ENCODE results near the gene ZNF764. TPM values are rescaled to one million over a fixed set of nuclear protein-coding genes. Genes with fewer than 3 reads are reported as not detected.

The ZNF764 gene
- total and polyA plus RNA-seq, 4 donors, result 1.6 to 6.8 (median 4.2) TPM

- H3K9me3 ChIP-seq (ENCODE audit: control insufficient read depth in 4 of 4, low read length in 3 of 4), result no peaks in the 10 kb centered on the region
- no peak for DNase-seq (ENCODE audit: low spot score)
- no peak overlapping the region for H3K4me3 ChIP-seq (ENCODE audit: low read depth in 1 of 3, low read length in 3 of 3)
- 66% methylated on average over 4 of the region's 4 CpGs for WGBS
- no peaks in the 10 kb centered on the region for H3K27me3 ChIP-seq (ENCODE audit: control insufficient read depth in 4 of 4, insufficient read depth in 4 of 4, low read length in 3 of 4)
- no peak overlapping the region for H3K9ac ChIP-seq (ENCODE audit: low read depth in 1 of 2, low read length in 2 of 2)
- H3K4me1 ChIP-seq (ENCODE audit: control insufficient read depth in 4 of 4, insufficient read depth in 4 of 4, low read length in 3 of 4), result no peaks in the 10 kb centered on the region
- TF ChIP-seq NR2F2 (IDR thresholded peaks at IDR 0.05) (no peak), SP1 (IDR thresholded peaks at IDR 0.05) (no peak), HNF4A (conservative IDR thresholded peaks at IDR 0.05) (no peak), GABPA (IDR thresholded peaks at IDR 0.05 in 1 of 2, conservative IDR thresholded peaks at IDR 0.05 in 1 of 2) (no peak), FOXA2 (IDR thresholded peaks at IDR 0.05) (no peak)
- TF ChIP-seq, protein P1, sequence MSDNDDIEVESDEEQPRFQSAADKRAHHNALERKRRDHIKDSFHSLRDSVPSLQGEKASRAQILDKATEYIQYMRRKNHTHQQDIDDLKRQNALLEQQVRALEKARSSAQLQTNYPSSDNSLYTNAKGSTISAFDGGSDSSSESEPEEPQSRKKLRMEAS (IDR thresholded peaks at IDR 0.05), result no peak
- TF ChIP-seq, protein P2, sequence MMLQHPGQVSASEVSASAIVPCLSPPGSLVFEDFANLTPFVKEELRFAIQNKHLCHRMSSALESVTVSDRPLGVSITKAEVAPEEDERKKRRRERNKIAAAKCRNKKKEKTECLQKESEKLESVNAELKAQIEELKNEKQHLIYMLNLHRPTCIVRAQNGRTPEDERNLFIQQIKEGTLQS (IDR thresholded peaks at IDR 0.05), result no peak
- H3K36me3 ChIP-seq (ENCODE audit: control insufficient read depth in 4 of 4, insufficient read depth in 3 of 4, low read depth in 1 of 4, low read length in 3 of 4), result peaks cover 0 to 32% (median 27%) of the 10 kb centered on the region in 4 donors
- H3K27ac ChIP-seq (ENCODE audit: low read depth in 1 of 2, low read length in 2 of 2), result no peak overlapping the region
Observed at GRCh38 chr16:30509081-30509765, 49.0 kb downstream of the ZNF764 start.

Small RNA genes within 50 kb of the gene (small RNA-seq; reads per million reads assigned to genes)
- gene AC093249.4 (not detected), gene MIR4518 (0.09 reads per million)

Other genes starting within 250 kb of the ZNF764 start
- gene CD2BP2, start 203.1 kb downstream of the ZNF764 start, total RNA-seq, result 10 to 100 TPM; 10.0 TPM
- gene CD2BP2, start 203.1 kb downstream of the ZNF764 start, polyA plus RNA-seq, result 10 to 100 TPM; 13.4 to 15.4 TPM
- gene TBC1D10B, start 187.9 kb downstream of the ZNF764 start, total RNA-seq, result 10 to 100 TPM; 16.1 to 16.5 TPM
- 1 to 10 TPM; 3.6 to 9.2 TPM for gene TBC1D10B, start 187.9 kb downstream of the ZNF764 start, polyA plus RNA-seq
- gene MYL11, start 183.6 kb downstream of the ZNF764 start, total RNA-seq, result under 1 TPM in 1 of 2 donors, not detected in 1; 0.70 TPM
- gene MYL11, start 183.6 kb downstream of the ZNF764 start, polyA plus RNA-seq, result not detected
- gene SEPTIN1, start 175.8 kb downstream of the ZNF764 start, total RNA-seq, result 1 to 10 TPM in 1 of 2 donors, under 1 TPM in 1; 0.42 to 1.0 TPM
- 1 to 10 TPM; 1.4 to 2.8 TPM for gene SEPTIN1, start 175.8 kb downstream of the ZNF764 start, polyA plus RNA-seq
- gene ZNF48, start 163.0 kb downstream of the ZNF764 start, total RNA-seq, result 1 to 10 TPM; 3.2 to 4.7 TPM
- 1 to 10 TPM; 2.3 to 3.0 TPM for gene ZNF48, start 163.0 kb downstream of the ZNF764 start, polyA plus RNA-seq
- 1 to 10 TPM; 2.6 to 8.0 TPM for gene ZNF771, start 150.8 kb downstream of the ZNF764 start, total RNA-seq
- gene ZNF771, start 150.8 kb downstream of the ZNF764 start, polyA plus RNA-seq, result 1 to 10 TPM; 5.2 to 5.3 TPM
- 10 to 100 TPM in 1 of 2 donors, 1 to 10 TPM in 1; 6.0 to 12.0 TPM for gene DCTPP1, start 128.3 kb downstream of the ZNF764 start, total RNA-seq
- 10 to 100 TPM; 18.1 to 18.8 TPM for gene DCTPP1, start 128.3 kb downstream of the ZNF764 start, polyA plus RNA-seq
- gene SEPHS2, start 112.5 kb downstream of the ZNF764 start, total RNA-seq, result 100 to 1,000 TPM in 1 of 2 donors, 10 to 100 TPM in 1; 50.1 to 122 TPM
- gene SEPHS2, start 112.5 kb downstream of the ZNF764 start, polyA plus RNA-seq, result 100 to 1,000 TPM; 143 to 241 TPM
- gene ITGAL, start 85.6 kb downstream of the ZNF764 start, total RNA-seq, result 10 to 100 TPM in 1 of 2 donors, 1 to 10 TPM in 1; 9.4 to 11.8 TPM
- 1 to 10 TPM; 4.3 to 4.4 TPM for gene ITGAL, start 85.6 kb downstream of the ZNF764 start, polyA plus RNA-seq
- gene ZNF768, start 31.8 kb downstream of the ZNF764 start, total RNA-seq, result 10 to 100 TPM in 1 of 2 donors, 1 to 10 TPM in 1; 8.9 to 12.8 TPM
- 10 to 100 TPM in 1 of 2 donors, 1 to 10 TPM in 1; 2.2 to 16.9 TPM for gene ZNF768, start 31.8 kb downstream of the ZNF764 start, polyA plus RNA-seq
- 10 to 100 TPM in 1 of 2 donors, 1 to 10 TPM in 1; 6.9 to 10.5 TPM for gene ZNF747, start 23.5 kb downstream of the ZNF764 start, total RNA-seq
- 1 to 10 TPM; 3.8 to 6.2 TPM for gene ZNF747, start 23.5 kb downstream of the ZNF764 start, polyA plus RNA-seq
- gene ZNF688, start 13.3 kb upstream of the ZNF764 start, total RNA-seq, result 1 to 10 TPM; 3.4 to 3.7 TPM
- gene ZNF688, start 13.3 kb upstream of the ZNF764 start, polyA plus RNA-seq, result 1 to 10 TPM; 5.8 to 8.9 TPM
- 1 to 10 TPM; 4.5 to 5.9 TPM for gene ZNF785, start 27.3 kb upstream of the ZNF764 start, total RNA-seq
- 1 to 10 TPM; 1.8 to 2.0 TPM for gene ZNF785, start 27.3 kb upstream of the ZNF764 start, polyA plus RNA-seq
- gene ZNF689, start 52.0 kb upstream of the ZNF764 start, total RNA-seq, result 1 to 10 TPM; 4.6 to 5.8 TPM
- 1 to 10 TPM; 2.6 to 4.0 TPM for gene ZNF689, start 52.0 kb upstream of the ZNF764 start, polyA plus RNA-seq
- gene PRR14, start 92.6 kb upstream of the ZNF764 start, total RNA-seq, result 1 to 10 TPM; 7.5 to 9.1 TPM
- gene PRR14, start 92.6 kb upstream of the ZNF764 start, polyA plus RNA-seq, result 10 to 100 TPM in 1 of 2 donors, 1 to 10 TPM in 1; 8.6 to 13.5 TPM
- gene FBRS, start 100.1 kb upstream of the ZNF764 start, total RNA-seq, result 10 to 100 TPM in 1 of 2 donors, 1 to 10 TPM in 1; 7.3 to 15.1 TPM
- gene FBRS, start 100.1 kb upstream of the ZNF764 start, polyA plus RNA-seq, result 10 to 100 TPM in 1 of 2 donors, 1 to 10 TPM in 1; 4.1 to 15.5 TPM
- 10 to 100 TPM; 26.8 to 27.7 TPM for gene SRCAP, start 140.8 kb upstream of the ZNF764 start, total RNA-seq
- 1 to 10 TPM; 7.6 to 8.7 TPM for gene SRCAP, start 140.8 kb upstream of the ZNF764 start, polyA plus RNA-seq
- gene PHKG2, start 190.1 kb upstream of the ZNF764 start, total RNA-seq, result 10 to 100 TPM in 1 of 2 donors, 1 to 10 TPM in 1; 9.2 to 16.3 TPM
- 10 to 100 TPM; 19.5 to 21.2 TPM for gene PHKG2, start 190.1 kb upstream of the ZNF764 start, polyA plus RNA-seq
- gene CFAP119, start 203.7 kb upstream of the ZNF764 start, total RNA-seq, result 1 to 10 TPM in 1 of 2 donors, under 1 TPM in 1; 0.33 to 2.7 TPM
- 1 to 10 TPM in 1 of 2 donors, under 1 TPM in 1; 0.82 to 1.6 TPM for gene CFAP119, start 203.7 kb upstream of the ZNF764 start, polyA plus RNA-seq
- 10 to 100 TPM; 41.0 to 55.4 TPM for gene RNF40, start 203.9 kb upstream of the ZNF764 start, total RNA-seq
- 10 to 100 TPM; 25.9 to 27.1 TPM for gene RNF40, start 203.9 kb upstream of the ZNF764 start, polyA plus RNA-seq
- gene ZNF629, start 228.8 kb upstream of the ZNF764 start, total RNA-seq, result 1 to 10 TPM; 3.3 to 4.2 TPM
- 1 to 10 TPM in 1 of 2 donors, under 1 TPM in 1; 0.86 to 3.5 TPM for gene ZNF629, start 228.8 kb upstream of the ZNF764 start, polyA plus RNA-seq